A549 (cell line): ENCODE data around the gene TMEM117. TPM values are rescaled to one million over a fixed set of nuclear protein-coding genes. Genes with fewer than 3 reads are reported as not detected.

Experiments
- ATAC-seq, 2 experiments: fragments of 200-7000 bp in 1 of 2; fragments of >200 bp in 1 of 2; cut with Nextera tagmentation in 1 of 2; cut with Tn5 transposase in 1 of 2; 3 replicates each; pipeline versions ENCODE4 v1.8.0 to v1.9.1; 2018 to 2020; ENCODE audit warnings: mild to moderate bottlenecking in 1 of 2, moderate library complexity in 1 of 2
- CTCF ChIA-PET: fragments of 300-600 bp; sonication (Branson Sonifier 250); formaldehyde crosslinking; extraction: SDS; loops from one replicate; lab custom pipeline; 2021; ENCODE audit warnings: antibody characterized with exemption, inconsistent platforms; lab: Yijun Ruan, JAX
- POLR2A ChIA-PET: fragments of 350-600 bp; formaldehyde crosslinking; extraction: SDS; loops from one replicate; lab custom pipeline; 2021; ENCODE audit warnings: antibody characterized with exemption, inconsistent platforms; lab: Yijun Ruan, JAX
- DNase-seq, 2 experiments: peaks; one replicate each; pipeline versions ENCODE4 v3.0.0 to v3.0.0-alpha.2; 2011 to 2016; ENCODE audit warnings: low read depth in 1 of 2, low spot score in 1 of 2
- FAIRE-seq: peaks from 2 replicates; lab custom pipeline; 2011; peaks lifted over from hg19 to GRCh38; lab: Jason Lieb, UNC
- H3K27ac ChIP-seq, 2 experiments: fragments of >200 bp; sonication (Bioruptor Twin); formaldehyde crosslinking; 3 replicates each; pipeline ENCODE4 v1.5.1; 2016 to 2017
- H3K4me1 ChIP-seq: fragments of >200 bp; sonication (Bioruptor Twin); formaldehyde crosslinking; 3 replicates; pipeline ENCODE4 v1.6.1; 2016
- H3K4me2 ChIP-seq: fragments of >200 bp; sonication (Bioruptor Twin); formaldehyde crosslinking; 3 replicates; pipeline ENCODE4 v1.6.1; 2016
- H3K4me3 ChIP-seq: fragments of >200 bp; sonication (Bioruptor Twin); formaldehyde crosslinking; 3 replicates; pipeline ENCODE4 v1.5.1; 2016
- H3K9me3 ChIP-seq: fragments of >200 bp; sonication (Bioruptor Twin); formaldehyde crosslinking; 3 replicates; pipeline ENCODE4 v1.6.1; 2016
- BCL3 ChIP-seq: fragments of >200 bp; sonication (Bioruptor Twin); formaldehyde crosslinking; IDR thresholded peaks from 3 replicates; pipeline ENCODE4 v1.6.1; 2016
- BHLHE40 ChIP-seq: IDR thresholded peaks from 2 replicates; pipeline ENCODE4 v1.6.1; 2012; ENCODE audit warnings: low read depth, low read length, inconsistent platforms
- CBX2 ChIP-seq: fragments of 200-600 bp; sonication (generic); IDR thresholded peaks from 2 replicates; pipeline ENCODE4 v1.6.1; 2016; ENCODE audit warnings: low read depth, mild to moderate bottlenecking, borderline replicate concordance
- CHD4 ChIP-seq: fragments of 200-600 bp; sonication (generic); IDR thresholded peaks from 2 replicates; pipeline ENCODE4 v1.6.1; 2016; ENCODE audit warnings: antibody characterized with exemption, mild to moderate bottlenecking, borderline replicate concordance
- CTCF ChIP-seq: fragments of >200 bp; sonication (Bioruptor Twin); formaldehyde crosslinking; IDR thresholded peaks from 3 replicates; pipeline ENCODE4 v1.5.1; 2016
- ESRRA ChIP-seq: fragments of 150-350 bp; IDR thresholded peaks from 2 replicates; pipeline ENCODE4 v1.6.1; 2014; ENCODE audit warnings: mild to moderate bottlenecking, low read length, borderline replicate concordance
- KDM1A ChIP-seq: fragments of 200-600 bp; sonication (generic); IDR thresholded peaks from 2 replicates; pipeline ENCODE4 v1.6.1; 2016; ENCODE audit warnings: low read depth, mild to moderate bottlenecking
- MAX ChIP-seq: IDR thresholded peaks from 2 replicates; pipeline ENCODE4 v1.6.1; 2012
- MAZ ChIP-seq: fragments of 150-350 bp; IDR thresholded peaks from 2 replicates; pipeline ENCODE4 v1.6.1; 2014; ENCODE audit warnings: antibody characterized with exemption, low read depth, low read length, borderline replicate concordance
- MYC ChIP-seq: IDR thresholded peaks from 2 replicates; pipeline ENCODE4 v1.6.1; 2012; ENCODE audit warnings: mild to moderate bottlenecking, inconsistent platforms, low read length, improper control_type of control experiment, borderline replicate concordance
- PBX3 ChIP-seq: IDR thresholded peaks from 2 replicates; pipeline ENCODE4 v1.6.1; 2012
- PHF8 ChIP-seq: fragments of 200-600 bp; sonication (generic); IDR thresholded peaks from 2 replicates; pipeline ENCODE4 v1.6.1; 2016; ENCODE audit warnings: low read depth, mild to moderate bottlenecking, antibody characterized with exemption, moderate library complexity, borderline replicate concordance
- POLR2A ChIP-seq: IDR thresholded peaks from 2 replicates; pipeline ENCODE4 v1.6.1; 2012; ENCODE audit warnings: mild to moderate bottlenecking, low read length
- RAD21 ChIP-seq, 2 experiments: fragments of >200 bp in 1 of 2; sonication (Bioruptor Twin) in 1 of 2; formaldehyde crosslinking in 1 of 2; IDR thresholded peaks in 1 of 2; conservative IDR thresholded peaks in 1 of 2; 2 replicates in 1 of 2; 3 replicates in 1 of 2; pipeline ENCODE4 v1.6.1; 2012 to 2018; ENCODE audit warnings: inconsistent platforms in 1 of 2
- REST ChIP-seq: fragments of 200-600 bp; sonication (generic); IDR thresholded peaks from 2 replicates; pipeline ENCODE4 v1.6.1; 2016; ENCODE audit warnings: antibody characterized with exemption, mild to moderate bottlenecking, moderate library complexity
- RFX5 ChIP-seq: fragments of 450-650 bp; IDR thresholded peaks from 2 replicates; pipeline ENCODE4 v1.7.1; 2014; ENCODE audit warnings: antibody characterized with exemption, mild to moderate bottlenecking, moderate library complexity
- SREBF2 ChIP-seq: fragments of 450-650 bp; IDR thresholded peaks from 2 replicates; pipeline ENCODE4 v1.6.1; 2014; ENCODE audit warnings: mild to moderate bottlenecking, moderate library complexity
- TP53 ChIP-seq: fragments of 250-450 bp; sonication (Bioruptor Pico); IDR thresholded peaks from 2 replicates; pipeline ENCODE4 v1.5.0; 2021; ENCODE audit warnings: mild to moderate bottlenecking, moderate library complexity
- ZNF302 ChIP-seq: fragments of 250-450 bp; sonication (Bioruptor Pico); IDR thresholded peaks from 2 replicates; pipeline ENCODE4 v1.9.0; 2021; ENCODE audit warnings: inconsistent platforms, mild to moderate bottlenecking, moderate library complexity
- WGBS: methylation state at CpG from one replicate; pipeline ENCODE4 v1.1.6; 2017; ENCODE audit errors: missing lambda C conversion rate; 5-methylcytosine and 5-hydroxymethylcytosine counted together
- polyA plus RNA-seq, 4 experiments: library from polyadenylated mRNA; depleted of rRNA in 3 of 4; stranded (reverse); fragments of >200 nt; fragmentation: RNase III in 1 of 4; extraction: RNeasy Plus Mini Kit Qiagen cat#74134 plus additional on column Dnase treatment in 1 of 4; gene quantifications; 2 replicates in 3 of 4; 3 replicates in 1 of 4; pipeline ENCODE4 v1.2.3, GENCODE V29; 2011 to 2017

TMEM117 gene
- polyA plus RNA-seq, 2 of the 4 experiments (the other 2 are of a cell fraction) = 2.1 to 4.6 TPM

- TF ChIP-seq ESRRA (no peak), MYC (no peak), BCL3 (no peak), BHLHE40 (no peak), POLR2A (no peak), CTCF (no peak), MAX (no peak)
- TF ChIP-seq, all 56 proteins: peak for 0
These were observed 460.2 kb downstream of the TMEM117 start (continued) for GRCh38 chr12:44295958-44296623.

- TF ChIP-seq ESRRA (no peak), CHD4 (no peak), RAD21 (conservative IDR thresholded peaks at IDR 0.05 in 1 of 2, IDR thresholded peaks at IDR 0.05 in 1 of 2) (no peak), ZNF302 (CRISPR knock-in tag) (no peak), PHF8 (no peak), BHLHE40 (no peak), PBX3 (no peak), BCL3 (no peak), REST (no peak), RFX5 (no peak), MAZ (no peak), CBX2 (no peak), SREBF2 (no peak), KDM1A (no peak), TP53 (CRISPR knock-in tag) (no peak)
- H3K4me3 ChIP-seq = no peak overlapping the region
- H3K9me3 ChIP-seq = no peaks in the 10 kb centered on the region
- CTCF ChIA-PET = no interaction called here
- no peak overlapping the region for H3K27ac ChIP-seq
- POLR2A ChIA-PET = no interaction called here
- no peaks in the 10 kb centered on the region for H3K4me1 ChIP-seq
- ATAC-seq (no peak), DNase-seq (no peak), FAIRE-seq (no peak)
- H3K4me2 ChIP-seq = no peak overlapping the region
- 31% methylated on average over 4 of the region's 4 CpGs for whole genome bisulfite sequencing
These were observed 460.8 kb downstream of the TMEM117 start for GRCh38 chr12:44296624-44297197.
